H9 (cell line): Measurements from ENCODE around the gene FMN1. TPM values are rescaled to one million over a fixed set of nuclear protein-coding genes. Genes with fewer than 3 reads are reported as not detected.

Source experiments
- DNase-seq: peaks from one replicate; pipeline ENCODE4 v3.0.0-alpha.2; 2017
- H2AFZ ChIP-seq: one replicate; pipeline ENCODE4 v1.6.1; 2013; ENCODE audit warnings: mild to moderate bottlenecking, low read length, control low read depth, moderate library complexity
- H2AK5ac ChIP-seq: 2 replicates; pipeline ENCODE4 v1.6.1; 2013; ENCODE audit warnings: low read length, control low read depth, mixed read lengths; ENCODE audit not compliant: insufficient read length
- H2BK120ac ChIP-seq: one replicate; pipeline ENCODE4 v1.6.1; 2013; ENCODE audit warnings: low read depth, mild to moderate bottlenecking, low read length, control low read depth, inconsistent platforms; ENCODE audit not compliant: poor library complexity, severe bottlenecking
- H2BK12ac ChIP-seq: 2 replicates; pipeline ENCODE4 v1.6.1; 2013; ENCODE audit warnings: low read length, control low read depth, mixed read lengths, low read depth; ENCODE audit not compliant: insufficient read length
- H2BK15ac ChIP-seq: 2 replicates; pipeline ENCODE4 v1.6.1; 2013; ENCODE audit warnings: low read depth, low read length, control low read depth
- H2BK20ac ChIP-seq: one replicate; pipeline ENCODE4 v1.6.1; 2013; ENCODE audit warnings: low read depth, mild to moderate bottlenecking, low read length, control low read depth, inconsistent platforms; ENCODE audit not compliant: poor library complexity, severe bottlenecking
- H2BK5ac ChIP-seq: 2 replicates; pipeline ENCODE4 v1.6.1; 2013; ENCODE audit warnings: low read length, control low read depth, mixed read lengths; ENCODE audit not compliant: insufficient read length
- H3K14ac ChIP-seq: 2 replicates; pipeline ENCODE4 v1.6.1; 2013; ENCODE audit warnings: low read length, control low read depth; ENCODE audit not compliant: insufficient read depth
- H3K18ac ChIP-seq: 2 replicates; pipeline ENCODE4 v1.6.1; 2013; ENCODE audit warnings: low read depth, mild to moderate bottlenecking, mixed read lengths, low read length, control low read depth; ENCODE audit not compliant: insufficient read length
- H3K23ac ChIP-seq: 2 replicates; pipeline ENCODE4 v1.6.1; 2013; ENCODE audit warnings: low read length, control low read depth, mixed read lengths, low read depth; ENCODE audit not compliant: insufficient read length
- H3K23me2 ChIP-seq: 2 replicates; pipeline ENCODE4 v1.6.1; 2013; ENCODE audit warnings: low read depth, mild to moderate bottlenecking, mixed read lengths, low read length, control low read depth; ENCODE audit not compliant: insufficient read length, poor library complexity, severe bottlenecking
- H3K27ac ChIP-seq: 2 replicates; pipeline ENCODE4 v1.5.1; 2013; ENCODE audit warnings: low read length, control low read depth, mixed read lengths, low read depth; ENCODE audit not compliant: insufficient read length
- H3K27me3 ChIP-seq: 2 replicates; pipeline ENCODE4 v1.6.1; 2013; ENCODE audit warnings: low read length, control low read depth, inconsistent platforms; ENCODE audit not compliant: insufficient read depth
- H3K4ac ChIP-seq: 2 replicates; pipeline ENCODE4 v1.6.1; 2013; ENCODE audit warnings: low read depth, mild to moderate bottlenecking, control low read depth, inconsistent platforms, low read length, moderate library complexity
- H3K4me1 ChIP-seq: 2 replicates; pipeline ENCODE4 v1.6.1; 2013; ENCODE audit warnings: low read length, control low read depth, inconsistent platforms; ENCODE audit not compliant: insufficient read depth
- H3K4me2 ChIP-seq: 2 replicates; pipeline ENCODE4 v1.6.1; 2013; ENCODE audit warnings: low read length, control low read depth, mixed read lengths; ENCODE audit not compliant: insufficient read length, insufficient read depth
- H3K56ac ChIP-seq: 2 replicates; pipeline ENCODE4 v1.6.1; 2013; ENCODE audit warnings: low read depth, mild to moderate bottlenecking, mixed read lengths, low read length, control low read depth; ENCODE audit not compliant: insufficient read length
- H3K79me1 ChIP-seq: 2 replicates; pipeline ENCODE4 v1.6.1; 2013; ENCODE audit warnings: low read depth, mild to moderate bottlenecking, moderate library complexity, low read length, control low read depth, inconsistent platforms; ENCODE audit not compliant: insufficient read depth, poor library complexity, severe bottlenecking
- H3K79me2 ChIP-seq: 2 replicates; pipeline ENCODE4 v1.6.1; 2013; ENCODE audit warnings: low read length, control low read depth, inconsistent platforms; ENCODE audit not compliant: insufficient read depth
- H3K9ac ChIP-seq: 2 replicates; pipeline ENCODE4 v1.6.1; 2013; ENCODE audit warnings: low read length, control low read depth, mixed read lengths; ENCODE audit not compliant: insufficient read length; ENCODE audit errors: extremely low read depth
- H3K9me3 ChIP-seq: one replicate; pipeline ENCODE4 v1.6.1; 2013; ENCODE audit warnings: low read depth, low read length, inconsistent platforms; ENCODE audit not compliant: control insufficient read depth
- H3T11ph ChIP-seq: one replicate; pipeline ENCODE4 v1.6.1; 2013; ENCODE audit warnings: mild to moderate bottlenecking, low read length, control low read depth, inconsistent platforms
- H4K20me1 ChIP-seq: one replicate; pipeline ENCODE4 v1.6.1; 2013; ENCODE audit not compliant: control insufficient read depth, insufficient read length, insufficient read depth
- H4K5ac ChIP-seq: 2 replicates; pipeline ENCODE4 v1.6.1; 2013; ENCODE audit warnings: low read depth, mild to moderate bottlenecking, mixed read lengths, low read length, control low read depth; ENCODE audit not compliant: insufficient read length
- H4K8ac ChIP-seq: replicated peaks from 2 replicates; pipeline ENCODE4 v1.6.1; 2013; ENCODE audit warnings: low read length, control low read depth, mixed read lengths, low read depth; ENCODE audit not compliant: insufficient read length
- H4K91ac ChIP-seq: 2 replicates; pipeline ENCODE4 v1.6.1; 2013; ENCODE audit warnings: low read depth, mild to moderate bottlenecking, moderate library complexity, mixed read lengths, low read length, control low read depth; ENCODE audit not compliant: insufficient read length
- H3K27ac Mint-ChIP-seq, 3 experiments: 2 replicates in 2 of 3; 3 replicates in 1 of 3; pipeline ENCODE4 v1.8.0; 2020 to 2021; ENCODE audit warnings: mixed read lengths in 3 of 3, mild to moderate bottlenecking in 1 of 3, moderate library complexity in 1 of 3
- H3K27me3 Mint-ChIP-seq: 2 replicates; pipeline ENCODE4 v1.8.0; 2021; ENCODE audit warnings: low read depth, mild to moderate bottlenecking, moderate library complexity, mixed read lengths
- H3K36me3 Mint-ChIP-seq, 3 experiments: 2 replicates in 2 of 3; 3 replicates in 1 of 3; pipeline ENCODE4 v1.8.0; 2020 to 2021; ENCODE audit warnings: low read depth in 3 of 3, mixed read lengths in 3 of 3; ENCODE audit not compliant: insufficient read depth in 1 of 3
- H3K4me1 Mint-ChIP-seq, 2 experiments: 2 replicates each; pipeline ENCODE4 v1.8.0; 2020; ENCODE audit warnings: mixed read lengths in 2 of 2
- H3K4me3 Mint-ChIP-seq, 2 experiments: 2 replicates in 1 of 2; 3 replicates in 1 of 2; pipeline ENCODE4 v1.8.0; 2020 to 2021; ENCODE audit warnings: mild to moderate bottlenecking in 2 of 2, mixed read lengths in 2 of 2, moderate library complexity in 1 of 2
- H3K9me3 Mint-ChIP-seq, 2 experiments: 2 replicates in 1 of 2; 3 replicates in 1 of 2; pipeline ENCODE4 v1.8.0; 2020; ENCODE audit warnings: mild to moderate bottlenecking in 2 of 2, mixed read lengths in 2 of 2, moderate library complexity in 1 of 2
- CTCF ChIP-seq: fragments of 200-600 bp; sonication (generic); conservative IDR thresholded peaks from 3 replicates; pipeline ENCODE4 v1.8.0; 2021; ENCODE audit warnings: antibody characterized with exemption, mild to moderate bottlenecking
- WGBS: extraction: QIAGEN DNeasy Blood & Tissue Kit; methylation state at CpG from one replicate; pipeline ENCODE4 v1.1.7; 2013; ENCODE audit warnings: missing lambda C conversion rate, low lambda C conversion rate, mixed read lengths; ENCODE audit not compliant: insufficient read length; ENCODE audit errors: extremely low coverage; 5-methylcytosine and 5-hydroxymethylcytosine counted together
- total RNA-seq: library from RNA; stranded (reverse); gene quantifications from 2 replicates; pipeline ENCODE4 v1.2.1, GENCODE V29; 2021

Gene FMN1
- total RNA-seq, 1 experiment from 2014 or later: 1.9 TPM

- Histone ChIP-seq H3K9ac (no peak overlapping the region), H2BK120ac (no peak overlapping the region), H3K18ac (peak overlapping the region; percentile 85), H3K9me3 (no peaks in the 10 kb centered on the region), H2BK12ac (no peak overlapping the region), H3K4me2 (no peak overlapping the region), H4K8ac (no peak overlapping the region), H2BK5ac (no peak overlapping the region), H3K23me2 (no peaks in the 10 kb centered on the region), H3K23ac (no peak overlapping the region), H3K14ac (peak overlapping the region; percentile 70; the same call in 1 of the 2 replicates), H4K20me1 (no peaks in the 10 kb centered on the region), H4K5ac (no peak overlapping the region), H2AK5ac (no peak overlapping the region), H2BK15ac (no peak overlapping the region), H4K91ac (no peak overlapping the region), H3K56ac (no peak overlapping the region), H2AFZ (no peak overlapping the region), H3K4ac (no peak overlapping the region; the same call in 1 of the 2 replicates), H2BK20ac (no peak overlapping the region), H3K79me1 (no peaks in the 10 kb centered on the region), H3T11ph (no peak overlapping the region), H3K79me2 (no peaks in the 10 kb centered on the region), H3K27ac (peak overlapping the region; percentile 21), H3K4me1 (peaks cover 2% of the 10 kb centered on the region; the same call in 1 of the 2 replicates), H3K27me3 (no peaks in the 10 kb centered on the region)
- WGBS: no CpG with 5 or more reads among the region's 5 CpGs
- no peak for DNase-seq
- Mint-ChIP-seq H3K27ac (peak overlapping the region in 1 of 3 experiments; percentile 96; a peak in 4 of 7 replicates), H3K36me3 (no peaks in the 10 kb centered on the region), H3K4me1 (peaks cover 13 to 15% of the 10 kb centered on the region in 2 experiments), H3K27me3 (no peaks in the 10 kb centered on the region), H3K4me3 (no peak overlapping the region), H3K9me3 (no peaks in the 10 kb centered on the region)
- peak; percentile 67 for TF ChIP-seq CTCF
Measured at GRCh38 chr15:33242669-33243191, 48.2 kb upstream of the FMN1 start.
